Endothelial cell of umbilical vein (primary cell): ENCODE data around the gene CDK2.

ENCODE experiments used
- EZH2 ChIP-seq: IDR thresholded peaks from 2 replicates; pipeline ENCODE4 v1.6.1; 2012; ENCODE audit warnings: borderline replicate concordance, low read depth, mild to moderate bottlenecking, moderate library complexity, low read length, inconsistent platforms; ENCODE audit not compliant: severe bottlenecking
- GATA2 ChIP-seq: IDR thresholded peaks from 2 replicates; pipeline ENCODE4 v1.7.0; 2011; ENCODE audit warnings: low read depth, mild to moderate bottlenecking, moderate library complexity, mixed read lengths, low read length; ENCODE audit not compliant: insufficient read length, insufficient read depth
- TF ChIP-seq, protein P1 (sequence below), 2 donors: IDR thresholded peaks; 1 replicate in 1 of 2; 2 replicates in 1 of 2; pipeline ENCODE4 v1.5.1; 2011; ENCODE audit warnings: low read length in 2 of 2, mild to moderate bottlenecking in 2 of 2, moderate library complexity in 2 of 2, control low read depth in 1 of 2, inconsistent platforms in 1 of 2, low read depth in 1 of 2; ENCODE audit not compliant: insufficient read depth in 1 of 2; ENCODE audit errors: extremely low read depth in 1 of 2
- TF ChIP-seq, protein P2 (sequence below): IDR thresholded peaks from 2 replicates; pipeline ENCODE4 v1.6.1; 2011; ENCODE audit not compliant: insufficient read depth, insufficient read length

DNA sequence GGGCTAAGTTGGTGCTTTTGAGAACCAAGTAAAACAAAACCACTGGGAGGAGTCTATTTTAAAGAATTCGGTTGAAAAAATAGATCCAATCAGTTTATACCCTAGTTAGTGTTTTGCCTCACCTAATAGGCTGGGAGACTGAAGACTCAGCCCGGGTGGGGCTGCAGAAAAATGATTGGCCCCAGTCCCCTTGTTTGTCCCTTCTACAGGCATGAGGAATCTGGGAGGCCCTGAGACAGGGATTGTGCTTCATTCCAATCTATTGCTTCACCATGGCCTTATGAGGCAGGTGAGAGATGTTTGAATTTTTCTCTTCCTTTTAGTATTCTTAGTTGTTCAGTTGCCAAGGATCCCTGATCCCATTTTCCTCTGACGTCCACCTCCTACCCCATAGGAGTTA, 5.4 kb downstream of the CDK2 start:
- TF ChIP-seq EZH2 (no peak), GATA2 (no peak)
- TF ChIP-seq, protein P1, sequence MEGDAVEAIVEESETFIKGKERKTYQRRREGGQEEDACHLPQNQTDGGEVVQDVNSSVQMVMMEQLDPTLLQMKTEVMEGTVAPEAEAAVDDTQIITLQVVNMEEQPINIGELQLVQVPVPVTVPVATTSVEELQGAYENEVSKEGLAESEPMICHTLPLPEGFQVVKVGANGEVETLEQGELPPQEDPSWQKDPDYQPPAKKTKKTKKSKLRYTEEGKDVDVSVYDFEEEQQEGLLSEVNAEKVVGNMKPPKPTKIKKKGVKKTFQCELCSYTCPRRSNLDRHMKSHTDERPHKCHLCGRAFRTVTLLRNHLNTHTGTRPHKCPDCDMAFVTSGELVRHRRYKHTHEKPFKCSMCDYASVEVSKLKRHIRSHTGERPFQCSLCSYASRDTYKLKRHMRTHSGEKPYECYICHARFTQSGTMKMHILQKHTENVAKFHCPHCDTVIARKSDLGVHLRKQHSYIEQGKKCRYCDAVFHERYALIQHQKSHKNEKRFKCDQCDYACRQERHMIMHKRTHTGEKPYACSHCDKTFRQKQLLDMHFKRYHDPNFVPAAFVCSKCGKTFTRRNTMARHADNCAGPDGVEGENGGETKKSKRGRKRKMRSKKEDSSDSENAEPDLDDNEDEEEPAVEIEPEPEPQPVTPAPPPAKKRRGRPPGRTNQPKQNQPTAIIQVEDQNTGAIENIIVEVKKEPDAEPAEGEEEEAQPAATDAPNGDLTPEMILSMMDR (IDR thresholded peaks at IDR 0.05; ENCODE audit: extremely low read depth in 1 of 2, insufficient read depth in 1 of 2, low read depth in 1 of 2, low read length in 2 of 2): no peak
- TF ChIP-seq, protein P2, sequence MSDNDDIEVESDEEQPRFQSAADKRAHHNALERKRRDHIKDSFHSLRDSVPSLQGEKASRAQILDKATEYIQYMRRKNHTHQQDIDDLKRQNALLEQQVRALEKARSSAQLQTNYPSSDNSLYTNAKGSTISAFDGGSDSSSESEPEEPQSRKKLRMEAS: no peak
